Omental fat pad (tissue), 4 donors: ENCODE measurements around the gene LGALS1. TPM values are rescaled to one million over a fixed set of nuclear protein-coding genes. Genes with fewer than 3 reads are reported as not detected.

Source experiments
- ATAC-seq: fragments of 150-250 bp; one replicate; pipeline ENCODE4 v1.9.1; 2016; ENCODE audit warnings: mild to moderate bottlenecking, moderate library complexity; ENCODE audit not compliant: low FRiP score
- DNase-seq: peaks from one replicate; pipeline ENCODE4 v3.0.0-alpha.2; 2019; ENCODE audit warnings: low spot score
- CTCF ChIP-seq, 3 donors: fragments of 450-650 bp; IDR thresholded peaks; one replicate each; pipeline ENCODE4 v1.5.1; 2016 to 2017; ENCODE audit warnings: antibody characterized with exemption in 3 of 3, mild to moderate bottlenecking in 3 of 3, moderate library complexity in 2 of 3
- total RNA-seq, 4 donors: library from RNA; depleted of rRNA; stranded (reverse); fragments of >200 nt; gene quantifications; one replicate each; pipeline ENCODE4 v1.1.0, GENCODE V29; 2016

LGALS1 gene
- total RNA-seq, 4 donors from 2014 or later, result 1,558 to 2,934 (median 2,167) TPM

- DNase-seq, result no peak
- ATAC-seq, result no peak
- TF ChIP-seq CTCF (IDR thresholded peaks at IDR 0.05), result no peak
These were observed 29.2 kb downstream of the LGALS1 start for GRCh38 chr22:37704645-37705044.

GRCh38 chr22:37705205-37705604, 29.8 kb downstream of the LGALS1 start:
- DNase-seq, result no peak
- no peak for TF ChIP-seq CTCF (IDR thresholded peaks at IDR 0.05)
- ATAC-seq, result no peak

- ATAC-seq (no peak), DNase-seq (no peak)
These were observed 33.4 kb downstream of the LGALS1 start for GRCh38 chr22:37708580-37709444.

GRCh38 chr22:37709445-37709765, 34.0 kb downstream of the LGALS1 start:
- DNase-seq (no peak), ATAC-seq (no peak)
- TF ChIP-seq CTCF (IDR thresholded peaks at IDR 0.05), result no peak

More at GRCh38 chr22:37708580-37709444, 33.4 kb downstream of the LGALS1 start:
- TF ChIP-seq CTCF (IDR thresholded peaks at IDR 0.05), result no peak

- DNase-seq (no peak), ATAC-seq (no peak)
- TF ChIP-seq CTCF (IDR thresholded peaks at IDR 0.05), result no peak
These were observed 35.2 kb downstream of the LGALS1 start for GRCh38 chr22:37710675-37711074.

GRCh38 chr22:37711490-37711889, 36.1 kb downstream of the LGALS1 start:
- ATAC-seq, result no peak
- DNase-seq, result no peak

More at GRCh38 chr22:37711490-37711889, 36.1 kb downstream of the LGALS1 start:
- no peak for TF ChIP-seq CTCF (IDR thresholded peaks at IDR 0.05)
